DND-41 (cell line): ENCODE results near the gene C19orf67.

ENCODE experiments used
- EZH2 ChIP-seq: IDR thresholded peaks from 3 replicates; pipeline ENCODE4 v1.6.1; 2012; ENCODE audit warnings: borderline replicate concordance, low read depth, mild to moderate bottlenecking, moderate library complexity, low read length, inconsistent platforms; ENCODE audit not compliant: severe bottlenecking
- TF ChIP-seq, protein P1 (sequence below): IDR thresholded peaks from 2 replicates; pipeline ENCODE4 v1.5.1; 2012; ENCODE audit warnings: borderline replicate concordance, low read length, moderate library complexity, mild to moderate bottlenecking; ENCODE audit not compliant: poor library complexity, severe bottlenecking; ENCODE audit errors: extremely low read depth

DNA sequence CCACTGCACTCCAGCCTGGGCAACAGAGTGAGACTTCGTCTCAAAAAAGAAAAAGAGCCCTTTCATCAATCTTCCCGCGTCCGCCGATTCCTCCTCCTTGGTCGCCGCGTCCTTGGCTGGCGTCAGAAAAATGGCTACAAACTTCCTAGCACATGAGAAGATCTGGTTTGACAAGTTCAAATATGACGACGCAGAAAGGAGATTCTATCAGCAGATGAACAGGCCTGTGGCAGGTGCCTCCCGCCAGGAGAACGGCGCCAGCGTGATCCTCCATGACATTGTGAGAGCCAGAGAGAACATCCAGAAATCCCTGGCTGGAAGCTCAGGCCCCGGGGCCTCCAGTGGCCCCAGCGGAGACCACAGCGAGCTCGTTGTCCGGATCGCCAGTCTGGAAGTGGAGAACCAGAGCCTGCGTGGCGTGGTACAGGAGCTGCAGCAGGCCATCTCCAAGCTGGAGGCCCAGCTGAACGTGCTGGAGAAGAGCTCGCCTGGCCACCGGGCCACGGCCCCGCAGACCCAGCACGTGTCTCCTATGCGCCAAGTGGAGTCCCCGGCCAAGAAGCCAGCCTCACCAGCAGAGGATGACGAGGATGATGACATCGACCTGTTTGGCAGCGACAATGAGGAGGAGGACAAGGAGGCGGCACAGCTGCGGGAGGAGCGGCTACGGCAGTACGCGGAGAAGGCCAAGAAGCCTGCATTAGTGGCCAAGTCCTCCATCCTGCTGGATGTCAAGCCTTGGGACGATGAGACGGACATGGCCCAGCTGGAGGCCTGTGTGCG lies 15.1 kb downstream of the C19orf67 start:
- TF ChIP-seq, protein P1, sequence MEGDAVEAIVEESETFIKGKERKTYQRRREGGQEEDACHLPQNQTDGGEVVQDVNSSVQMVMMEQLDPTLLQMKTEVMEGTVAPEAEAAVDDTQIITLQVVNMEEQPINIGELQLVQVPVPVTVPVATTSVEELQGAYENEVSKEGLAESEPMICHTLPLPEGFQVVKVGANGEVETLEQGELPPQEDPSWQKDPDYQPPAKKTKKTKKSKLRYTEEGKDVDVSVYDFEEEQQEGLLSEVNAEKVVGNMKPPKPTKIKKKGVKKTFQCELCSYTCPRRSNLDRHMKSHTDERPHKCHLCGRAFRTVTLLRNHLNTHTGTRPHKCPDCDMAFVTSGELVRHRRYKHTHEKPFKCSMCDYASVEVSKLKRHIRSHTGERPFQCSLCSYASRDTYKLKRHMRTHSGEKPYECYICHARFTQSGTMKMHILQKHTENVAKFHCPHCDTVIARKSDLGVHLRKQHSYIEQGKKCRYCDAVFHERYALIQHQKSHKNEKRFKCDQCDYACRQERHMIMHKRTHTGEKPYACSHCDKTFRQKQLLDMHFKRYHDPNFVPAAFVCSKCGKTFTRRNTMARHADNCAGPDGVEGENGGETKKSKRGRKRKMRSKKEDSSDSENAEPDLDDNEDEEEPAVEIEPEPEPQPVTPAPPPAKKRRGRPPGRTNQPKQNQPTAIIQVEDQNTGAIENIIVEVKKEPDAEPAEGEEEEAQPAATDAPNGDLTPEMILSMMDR = no peak
- TF ChIP-seq EZH2 = no peak
